Astrocyte of the cerebellum (primary cell): ENCODE data around the gene USH1C.

Experiments used
- DNase-seq: peaks from one replicate; pipeline ENCODE4 v3.0.0-alpha.2; 2011; ENCODE audit warnings: low read depth
- H3K4me3 ChIP-seq: 2 replicates; pipeline ENCODE4 v1.5.1; 2011; ENCODE audit warnings: mild to moderate bottlenecking, low read depth, low read length, moderate library complexity
- CTCF ChIP-seq: IDR thresholded peaks from 2 replicates; pipeline ENCODE4 v1.5.1; 2012; ENCODE audit warnings: low read length, low read depth, moderate library complexity, mild to moderate bottlenecking; ENCODE audit errors: missing control alignments
- in situ Hi-C: cut with HindIII; loops from 2 replicates; pipeline ENCODE4 v1.10.0; 2017; ENCODE audit warnings: low sequenced_read_pairs

The USH1C gene

GRCh38 chr11:17468122-17468521 lies 76.1 kb downstream of the USH1C start:
- no peak overlapping the region for H3K4me3 ChIP-seq
- in situ Hi-C loops, result no loop called here
- TF ChIP-seq CTCF, result no peak
- no peak for DNase-seq

GRCh38 chr11:17463546-17464174 lies 80.6 kb downstream of the USH1C start:
- DNase-seq, result no peak
- H3K4me3 ChIP-seq, result no peak overlapping the region
- no peak for TF ChIP-seq CTCF
- in situ Hi-C loops, result no loop called here

- no peak for DNase-seq
- no peak for TF ChIP-seq CTCF
- H3K4me3 ChIP-seq, result no peak overlapping the region
- in situ Hi-C loops, result no loop called here
These were observed 81.3 kb downstream of the USH1C start for GRCh38 chr11:17462940-17463339.

GRCh38 chr11:17460406-17460805 lies 83.8 kb downstream of the USH1C start:
- in situ Hi-C loops, result no loop called here
- no peak for TF ChIP-seq CTCF
- no peak overlapping the region for H3K4me3 ChIP-seq
- no peak for DNase-seq

GRCh38 chr11:17459236-17459896 lies 84.8 kb downstream of the USH1C start:
- in situ Hi-C loops, result no loop called here
- TF ChIP-seq CTCF, result no peak
- no peak overlapping the region for H3K4me3 ChIP-seq
- no peak for DNase-seq

GRCh38 chr11:17458268-17458667 lies 85.9 kb downstream of the USH1C start:
- no peak overlapping the region for H3K4me3 ChIP-seq
- no peak for TF ChIP-seq CTCF
- in situ Hi-C loops, result no loop called here
- no peak for DNase-seq
